RWPE1 (cell line): ENCODE measurements around the gene IL1B.
A peak's percentile ranks its signal among the peaks of the same experiment; 100 is the strongest.

Experiments used
- CTCF ChIA-PET: fragments of 350-600 bp; sonication (Branson Sonifier 250); formaldehyde crosslinking; extraction: SDS; loops from one replicate; lab custom pipeline; 2021; lab: Yijun Ruan, JAX
- POLR2A ChIA-PET: fragments of 400-600 bp; formaldehyde crosslinking; extraction: SDS; loops from one replicate; lab custom pipeline; 2020; ENCODE audit warnings: antibody characterized with exemption; ENCODE audit not compliant: low non-redundant PET; lab: Yijun Ruan, JAX
- DNase-seq: peaks from one replicate; pipeline ENCODE4 v3.0.0; 2012; ENCODE audit warnings: low spot score
- H3K27ac ChIP-seq: fragments of 450-650 bp; 2 replicates; pipeline ENCODE4 v1.5.1; 2017
- TF ChIP-seq, protein P1 (sequence below): fragments of 450-650 bp; conservative IDR thresholded peaks from 2 replicates; pipeline ENCODE4 v1.5.1; 2017; ENCODE audit warnings: low read depth, mild to moderate bottlenecking

IL1B gene

DNA sequence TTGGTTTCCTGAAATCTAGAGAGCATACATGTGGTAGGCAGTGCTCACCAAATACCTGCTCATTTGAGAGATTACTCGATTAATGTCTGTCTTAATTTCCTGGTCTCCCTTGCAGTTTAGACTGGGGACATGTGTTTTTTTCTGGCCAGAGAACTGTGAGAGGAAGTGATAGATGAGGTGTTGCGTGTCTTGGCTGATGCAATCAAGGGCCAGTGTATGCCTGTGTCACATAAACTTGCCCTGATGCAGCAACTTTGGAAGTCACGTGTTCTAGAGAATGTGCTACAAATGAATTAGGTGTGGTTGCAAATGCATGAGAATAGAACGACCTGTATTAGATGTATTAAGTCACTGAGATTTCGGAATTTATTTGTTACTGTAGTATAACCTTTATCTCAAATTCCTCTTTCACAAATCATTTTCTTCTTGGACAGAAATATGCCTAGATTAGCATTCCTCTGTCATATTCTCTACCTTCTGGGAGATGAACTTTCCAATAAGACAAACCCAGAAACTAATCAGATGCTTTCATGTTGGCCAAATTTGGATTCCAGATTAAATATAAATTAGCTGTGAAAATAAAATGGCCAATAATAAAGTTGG is 42.3 kb downstream of the IL1B start:
- ChIA-PET CTCF (interaction anchor here (0.6 to 0.8 kb wide), 3 partner anchors 10 to 189 kb away, joined by 3 to 5 read pairs (median 3); partner anchors contain the start of gene IL1A), POLR2A (no interaction called here)
- H3K27ac ChIP-seq = peak overlapping the region; percentile 97
- TF ChIP-seq, protein P1, sequence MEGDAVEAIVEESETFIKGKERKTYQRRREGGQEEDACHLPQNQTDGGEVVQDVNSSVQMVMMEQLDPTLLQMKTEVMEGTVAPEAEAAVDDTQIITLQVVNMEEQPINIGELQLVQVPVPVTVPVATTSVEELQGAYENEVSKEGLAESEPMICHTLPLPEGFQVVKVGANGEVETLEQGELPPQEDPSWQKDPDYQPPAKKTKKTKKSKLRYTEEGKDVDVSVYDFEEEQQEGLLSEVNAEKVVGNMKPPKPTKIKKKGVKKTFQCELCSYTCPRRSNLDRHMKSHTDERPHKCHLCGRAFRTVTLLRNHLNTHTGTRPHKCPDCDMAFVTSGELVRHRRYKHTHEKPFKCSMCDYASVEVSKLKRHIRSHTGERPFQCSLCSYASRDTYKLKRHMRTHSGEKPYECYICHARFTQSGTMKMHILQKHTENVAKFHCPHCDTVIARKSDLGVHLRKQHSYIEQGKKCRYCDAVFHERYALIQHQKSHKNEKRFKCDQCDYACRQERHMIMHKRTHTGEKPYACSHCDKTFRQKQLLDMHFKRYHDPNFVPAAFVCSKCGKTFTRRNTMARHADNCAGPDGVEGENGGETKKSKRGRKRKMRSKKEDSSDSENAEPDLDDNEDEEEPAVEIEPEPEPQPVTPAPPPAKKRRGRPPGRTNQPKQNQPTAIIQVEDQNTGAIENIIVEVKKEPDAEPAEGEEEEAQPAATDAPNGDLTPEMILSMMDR = no peak
- DNase-seq = peak; percentile 80

DNA sequence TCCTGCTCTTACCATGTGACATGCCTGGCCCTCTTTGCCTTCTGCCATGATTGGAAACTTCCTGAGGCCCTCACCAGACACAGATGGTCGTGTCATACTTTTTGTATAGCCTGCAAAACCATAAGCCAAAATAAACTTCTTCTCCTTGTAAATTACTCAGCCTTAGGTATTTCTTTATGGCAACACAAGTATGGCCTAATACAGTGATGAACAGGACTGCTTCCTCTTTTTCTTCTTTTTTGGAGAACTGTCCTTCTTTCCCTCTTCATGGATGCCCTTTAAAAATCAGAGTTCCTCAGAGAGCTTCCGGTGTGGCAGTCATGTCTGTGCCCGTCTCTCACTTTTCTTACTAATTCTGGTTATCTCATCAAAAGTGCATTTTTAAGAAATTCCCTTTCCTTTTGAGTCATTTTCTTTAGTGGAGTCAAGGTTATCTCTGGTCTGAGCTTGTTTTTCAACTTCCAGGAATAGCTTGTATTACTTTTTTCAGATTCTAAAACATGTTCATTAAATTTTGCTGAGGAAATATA is 43.1 kb downstream of the IL1B start:
- peak overlapping the region; percentile 90 for H3K27ac ChIP-seq
- ChIA-PET CTCF (interaction anchor here (0.6 to 0.8 kb wide), 3 partner anchors 9 to 190 kb away, joined by 3 to 5 read pairs (median 3); partner anchors contain the start of gene IL1A), POLR2A (no interaction called here)
- peak; percentile 37 for DNase-seq
- TF ChIP-seq, protein P1 = no peak

DNA sequence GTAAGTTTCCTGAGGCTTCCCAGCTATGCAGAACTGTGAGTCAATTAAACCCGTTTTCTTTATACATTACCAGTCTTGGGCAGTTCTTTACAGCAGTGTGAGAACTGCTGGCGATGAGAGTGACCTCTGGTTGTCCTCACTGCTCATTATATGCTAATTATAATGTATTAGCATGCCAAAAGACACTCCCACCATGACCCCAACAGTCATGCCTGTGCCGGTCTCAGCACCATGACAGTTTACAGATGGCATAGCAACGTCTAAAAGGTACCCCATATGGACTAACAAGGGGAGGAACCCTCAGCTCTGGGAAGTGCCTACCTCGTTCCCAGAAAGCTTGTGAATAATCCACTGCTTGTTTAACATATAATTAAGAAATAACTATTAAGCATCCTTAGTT is 44.2 kb downstream of the IL1B start:
- no peak for DNase-seq
- ChIA-PET CTCF (no interaction called here), POLR2A (no interaction called here)
- TF ChIP-seq, protein P1 = no peak
- H3K27ac ChIP-seq = no peak overlapping the region

DNA sequence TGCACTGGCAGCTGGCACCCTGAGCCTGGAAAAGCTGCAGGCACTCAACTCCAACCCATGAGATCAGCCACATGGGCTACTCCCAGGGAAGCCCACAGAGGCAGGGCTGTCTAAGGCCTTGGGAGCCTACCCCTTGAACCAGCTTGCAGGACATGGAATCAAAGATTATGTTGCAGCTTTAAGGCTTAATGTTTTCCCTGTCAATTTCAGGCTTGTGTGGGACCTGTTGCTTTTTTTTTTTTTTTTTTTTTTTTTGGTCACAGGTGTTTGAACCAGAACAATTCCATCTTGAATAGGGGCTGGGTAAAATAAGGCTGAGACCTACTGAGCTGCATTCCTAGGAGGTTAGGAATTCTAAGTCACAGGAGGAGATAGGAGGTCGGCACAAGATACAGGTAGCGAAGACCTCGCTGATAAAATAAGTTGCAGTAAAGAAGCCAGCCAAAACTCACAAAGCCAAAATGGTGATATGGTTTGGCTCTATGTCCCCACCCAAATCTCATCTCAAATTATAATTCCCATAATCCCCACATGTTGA is 44.8 kb downstream of the IL1B start:
- no peak for DNase-seq
- H3K27ac ChIP-seq = peak overlapping the region; percentile 64
- CTCF ChIA-PET = interaction anchor here (0.6 kb wide), 2 partner anchors 13 to 72 kb away, joined by 3 to 7 read pairs; no protein-coding TSS in a partner anchor
- POLR2A ChIA-PET = no interaction called here
- TF ChIP-seq, protein P1 = no peak

DNA sequence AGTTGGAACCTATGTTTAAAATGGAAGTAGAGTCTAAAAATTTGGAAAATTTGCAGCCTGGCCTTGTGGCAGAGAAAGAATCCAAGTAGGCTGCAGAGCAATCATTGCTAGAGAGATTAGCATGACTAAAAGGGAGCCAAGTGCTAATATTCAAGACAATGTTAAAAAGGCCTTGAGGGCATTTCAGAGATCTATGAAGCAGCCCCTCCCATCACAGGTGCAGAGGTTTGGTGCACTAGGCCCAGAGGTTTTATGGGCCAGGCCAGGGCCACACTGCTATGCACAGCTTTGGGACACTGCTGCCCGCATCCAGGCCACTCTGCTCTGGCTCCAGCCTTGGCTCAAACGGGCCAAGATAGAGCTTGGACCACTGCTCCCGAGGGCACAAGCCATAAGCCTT is 45.6 kb downstream of the IL1B start:
- ChIA-PET CTCF (interaction anchor here (0.6 kb wide), 2 partner anchors 13 to 71 kb away, joined by 3 to 7 read pairs; no protein-coding TSS in a partner anchor), POLR2A (interaction anchor here (0.7 kb wide), 1 partner anchor 109 kb away, joined by 3 read pairs; no protein-coding TSS in a partner anchor)
- DNase-seq = no peak
- TF ChIP-seq, protein P1 = no peak
- H3K27ac ChIP-seq = peak overlapping the region; percentile 64

DNA sequence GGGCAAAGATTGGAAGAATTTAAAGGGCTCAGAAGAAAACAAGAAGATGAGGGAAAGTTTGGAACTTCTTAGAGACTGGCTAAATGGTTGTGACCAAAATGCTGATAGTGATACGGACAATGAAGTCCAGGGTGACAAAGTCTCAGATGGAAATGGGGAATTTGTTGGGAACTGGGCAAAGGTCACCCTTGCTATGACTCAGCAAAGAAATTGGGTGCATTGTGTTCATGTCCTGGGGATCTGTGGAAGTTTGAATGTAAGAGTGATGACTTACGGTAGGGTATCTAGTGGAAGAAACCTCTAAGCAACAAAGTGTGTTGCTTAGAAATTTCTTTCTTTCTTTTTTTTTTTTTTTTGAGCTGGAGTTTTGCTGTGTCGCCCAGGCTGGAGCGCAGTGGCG is 46.3 kb downstream of the IL1B start:
- TF ChIP-seq, protein P1 = no peak
- H3K27ac ChIP-seq = peak overlapping the region; percentile 64
- DNase-seq = no peak
- ChIA-PET POLR2A (interaction anchor here (0.7 kb wide), 1 partner anchor 110 kb away, joined by 3 read pairs; no protein-coding TSS in a partner anchor), CTCF (interaction anchor here (0.6 kb wide), 1 partner anchor 293 kb away, joined by 3 read pairs; no protein-coding TSS in a partner anchor)
